SU-DHL-6 (cell line): ENCODE data around the gene TFB1M.

ENCODE experiments used
- H2AFZ ChIP-seq: fragments of 200-600 bp; sonication (generic); 2 replicates; pipeline ENCODE4 v1.6.1; 2014; ENCODE audit warnings: low read depth, mild to moderate bottlenecking, moderate library complexity, mixed read lengths, antibody characterized with exemption, low read length; ENCODE audit not compliant: severe bottlenecking
- H3F3A ChIP-seq: fragments of 200-600 bp; shearing (Covaris generic); 2 replicates; pipeline ENCODE4 v1.6.0; 2016; ENCODE audit warnings: antibody characterized with exemption, mild to moderate bottlenecking; ENCODE audit not compliant: insufficient read depth
- H3K27ac ChIP-seq: fragments of 200-600 bp; sonication (generic); 2 replicates; pipeline ENCODE4 v1.5.1; 2016; ENCODE audit warnings: low read depth, mild to moderate bottlenecking, low read length, moderate library complexity, mixed read lengths
- H3K27me3 ChIP-seq: fragments of 200-600 bp; sonication (generic), shearing (Covaris generic); 2 replicates; pipeline ENCODE4 v1.6.0; 2014; ENCODE audit warnings: mild to moderate bottlenecking, low read length
- H3K36me3 ChIP-seq: fragments of 200-600 bp; sonication (generic); 2 replicates; pipeline ENCODE4 v1.6.1; 2014; ENCODE audit warnings: mild to moderate bottlenecking, low read length, mixed read lengths
- H3K4me2 ChIP-seq: fragments of 300-600, 200-600 bp; shearing (Covaris generic), sonication (generic); 2 replicates; pipeline ENCODE4 v1.6.0; 2014; ENCODE audit warnings: low read length, low read depth, mild to moderate bottlenecking; ENCODE audit not compliant: poor library complexity, severe bottlenecking
- H3K4me3 ChIP-seq: fragments of 200-600 bp; sonication (generic); 2 replicates; pipeline ENCODE4 v1.5.1; 2014; ENCODE audit warnings: antibody characterized with exemption, low read length, mild to moderate bottlenecking, mixed read lengths; ENCODE audit not compliant: insufficient read depth, poor library complexity, severe bottlenecking
- H3K79me2 ChIP-seq: fragments of 200-600 bp; sonication (generic); 2 replicates; pipeline ENCODE4 v1.6.1; 2014; ENCODE audit warnings: mild to moderate bottlenecking, low read length, moderate library complexity; ENCODE audit not compliant: insufficient read depth
- H3K9ac ChIP-seq: fragments of 200-600 bp; sonication (generic); 2 replicates; pipeline ENCODE4 v1.7.0; 2014; ENCODE audit warnings: mild to moderate bottlenecking, low read length
- H3K9me2 ChIP-seq: fragments of 200-600 bp; sonication (generic); replicated peaks from 2 replicates; pipeline ENCODE4 v1.6.1; 2014; ENCODE audit warnings: low read length; ENCODE audit not compliant: insufficient read depth
- H3K9me3 ChIP-seq: fragments of 200-600 bp; sonication (generic); 2 replicates; pipeline ENCODE4 v1.6.1; 2014; ENCODE audit warnings: low read length, mixed read lengths; ENCODE audit not compliant: insufficient read depth
- H4K20me1 ChIP-seq: fragments of 200-600 bp; sonication (generic); 2 replicates; pipeline ENCODE4 v1.6.1; 2014; ENCODE audit warnings: low read depth, mild to moderate bottlenecking, antibody characterized with exemption, low read length, moderate library complexity, mixed read lengths
- EZH2phosphoT487 ChIP-seq: fragments of 200-600 bp; sonication (generic), shearing (Covaris generic); conservative IDR thresholded peaks from 2 replicates; pipeline ENCODE4 v1.6.1; 2018; ENCODE audit warnings: mild to moderate bottlenecking, antibody characterized with exemption, low read length, moderate library complexity, mixed read lengths
- TF ChIP-seq, protein P1 (sequence below): fragments of 200-600 bp; sonication (generic); IDR thresholded peaks from one replicate; pipeline ENCODE4 v1.5.1; 2017; ENCODE audit warnings: antibody characterized with exemption, mild to moderate bottlenecking, low read length, moderate library complexity; ENCODE audit not compliant: insufficient read depth, poor library complexity, severe bottlenecking

The TFB1M gene

DNA sequence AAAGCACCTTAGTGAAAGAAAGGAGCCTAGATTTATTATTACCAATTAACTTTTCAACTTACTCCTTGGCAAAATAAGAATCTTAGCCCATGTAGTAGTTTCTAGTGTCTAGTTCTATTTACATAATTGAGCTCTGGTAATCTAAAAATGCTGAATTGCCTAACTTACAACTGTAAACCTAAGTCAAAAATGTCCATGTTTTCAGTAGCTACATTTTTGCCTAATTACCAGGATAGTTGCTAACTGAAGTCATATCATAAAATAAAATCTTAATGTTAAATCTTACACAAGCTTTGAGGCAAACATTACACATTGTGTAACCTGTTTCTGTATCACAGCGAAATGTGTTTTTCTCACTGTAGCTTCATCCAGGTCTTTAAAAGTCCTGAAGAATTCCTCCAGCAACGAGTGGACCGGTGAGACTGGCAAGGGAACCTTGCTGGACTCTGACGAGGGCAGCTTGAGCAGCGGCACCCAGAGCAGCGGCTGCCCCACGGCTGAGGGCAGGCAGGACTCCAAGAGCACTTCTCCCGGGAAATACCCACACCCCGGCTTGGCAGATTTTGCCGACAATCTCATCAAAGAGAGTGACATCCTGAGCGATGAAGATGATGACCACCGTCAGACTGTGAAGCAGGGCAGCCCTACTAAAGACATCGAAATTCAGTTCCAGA lies 58.0 kb downstream of the TFB1M start:
- Histone ChIP-seq H3K9ac (no peak overlapping the region), H3K27me3 (no peaks in the 10 kb centered on the region), H3K9me3 (no peaks in the 10 kb centered on the region), H2AFZ (no peak overlapping the region), H3K4me3 (no peak overlapping the region), H3K27ac (no peak overlapping the region), H4K20me1 (no peaks in the 10 kb centered on the region), H3K36me3 (peaks cover 40% of the 10 kb centered on the region), H3K79me2 (no peaks in the 10 kb centered on the region; the same call in 1 of the 2 replicates), H3K4me2 (no peak overlapping the region), H3K9me2 (no peaks in the 10 kb centered on the region), H3F3A (peaks cover 12% of the 10 kb centered on the region; the same call in 1 of the 2 replicates)
- no peak for TF ChIP-seq EZH2phosphoT487
- TF ChIP-seq, protein P1, sequence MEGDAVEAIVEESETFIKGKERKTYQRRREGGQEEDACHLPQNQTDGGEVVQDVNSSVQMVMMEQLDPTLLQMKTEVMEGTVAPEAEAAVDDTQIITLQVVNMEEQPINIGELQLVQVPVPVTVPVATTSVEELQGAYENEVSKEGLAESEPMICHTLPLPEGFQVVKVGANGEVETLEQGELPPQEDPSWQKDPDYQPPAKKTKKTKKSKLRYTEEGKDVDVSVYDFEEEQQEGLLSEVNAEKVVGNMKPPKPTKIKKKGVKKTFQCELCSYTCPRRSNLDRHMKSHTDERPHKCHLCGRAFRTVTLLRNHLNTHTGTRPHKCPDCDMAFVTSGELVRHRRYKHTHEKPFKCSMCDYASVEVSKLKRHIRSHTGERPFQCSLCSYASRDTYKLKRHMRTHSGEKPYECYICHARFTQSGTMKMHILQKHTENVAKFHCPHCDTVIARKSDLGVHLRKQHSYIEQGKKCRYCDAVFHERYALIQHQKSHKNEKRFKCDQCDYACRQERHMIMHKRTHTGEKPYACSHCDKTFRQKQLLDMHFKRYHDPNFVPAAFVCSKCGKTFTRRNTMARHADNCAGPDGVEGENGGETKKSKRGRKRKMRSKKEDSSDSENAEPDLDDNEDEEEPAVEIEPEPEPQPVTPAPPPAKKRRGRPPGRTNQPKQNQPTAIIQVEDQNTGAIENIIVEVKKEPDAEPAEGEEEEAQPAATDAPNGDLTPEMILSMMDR: no peak

DNA sequence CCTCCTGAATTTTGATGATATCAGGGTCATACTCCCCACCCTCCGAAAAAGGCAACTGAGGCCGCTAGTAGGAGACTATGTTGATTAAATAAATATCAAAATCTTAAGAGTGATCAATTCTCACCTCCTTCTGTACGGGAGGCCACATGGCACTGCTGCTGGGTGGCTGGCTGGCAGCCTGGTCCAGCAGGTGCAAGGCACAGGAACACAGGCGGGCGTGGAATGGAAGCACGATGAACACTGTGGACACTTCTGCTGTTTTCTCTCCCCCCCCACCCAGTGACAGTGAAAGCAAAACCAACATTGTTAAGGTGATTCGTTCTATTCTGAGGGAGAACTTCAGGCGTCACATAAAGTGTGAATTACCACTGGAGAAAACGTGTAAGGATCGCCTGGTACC lies 60.1 kb downstream of the TFB1M start:
- no peak overlapping the region for H3K4me3 ChIP-seq
- H3K27ac ChIP-seq: no peak overlapping the region
- H3K36me3 ChIP-seq: peaks cover 54% of the 10 kb centered on the region
- TF ChIP-seq EZH2phosphoT487: no peak
- TF ChIP-seq, protein P1: no peak
- no peaks in the 10 kb centered on the region for H3K79me2 ChIP-seq
- H3K9ac ChIP-seq: no peak overlapping the region
- no peak overlapping the region for H2AFZ ChIP-seq
- H3K4me2 ChIP-seq: no peak overlapping the region
- no peaks in the 10 kb centered on the region for H3K9me3 ChIP-seq
- no peaks in the 10 kb centered on the region for H4K20me1 ChIP-seq
- H3K9me2 ChIP-seq: no peaks in the 10 kb centered on the region
- H3F3A ChIP-seq: peaks cover 19% of the 10 kb centered on the region; the same call in 1 of the 2 replicates
- H3K27me3 ChIP-seq: no peaks in the 10 kb centered on the region

DNA sequence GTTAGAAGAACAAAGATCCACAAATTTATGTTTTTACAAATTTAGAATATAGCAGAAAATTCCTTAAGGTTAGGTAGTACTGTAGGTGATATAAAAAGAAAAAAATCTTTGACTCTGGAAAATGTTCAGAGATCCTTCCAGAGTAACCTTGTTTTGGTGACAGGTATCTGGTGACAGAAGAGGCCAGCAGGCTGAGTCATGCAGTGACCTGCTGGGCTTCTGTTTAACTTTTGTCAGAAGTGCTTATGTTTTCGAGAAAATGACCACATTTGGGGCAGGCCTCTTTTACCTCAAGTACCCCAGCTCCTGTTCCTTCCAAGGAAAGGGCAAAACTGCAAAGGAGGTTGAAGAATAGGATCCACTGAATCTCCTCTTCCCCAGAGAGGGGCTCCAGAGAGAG lies 60.9 kb downstream of the TFB1M start:
- no peak overlapping the region for H3K4me2 ChIP-seq
- peaks cover 23% of the 10 kb centered on the region; the same call in 1 of the 2 replicates for H3F3A ChIP-seq
- no peak overlapping the region for H3K27ac ChIP-seq
- no peaks in the 10 kb centered on the region for H3K79me2 ChIP-seq
- H2AFZ ChIP-seq: no peak overlapping the region
- no peaks in the 10 kb centered on the region for H3K9me3 ChIP-seq
- no peak overlapping the region for H3K9ac ChIP-seq
- no peaks in the 10 kb centered on the region for H4K20me1 ChIP-seq
- H3K9me2 ChIP-seq: no peaks in the 10 kb centered on the region
- H3K4me3 ChIP-seq: no peak overlapping the region
- H3K36me3 ChIP-seq: peaks cover 58% of the 10 kb centered on the region
- no peaks in the 10 kb centered on the region for H3K27me3 ChIP-seq
- TF ChIP-seq EZH2phosphoT487: no peak
- TF ChIP-seq, protein P1: no peak
